ENCODE data around the gene HOXA3. TPM values are rescaled to one million over a fixed set of nuclear protein-coding genes. Genes with fewer than 3 reads are reported as not detected.

The HOXA3 gene
- polyA plus RNA-seq, 1 of the 3 experiments (the other 2 are of a cell fraction): 0.15 TPM

- H3K79me2 ChIP-seq (ENCODE audit: insufficient read depth): no peaks in the 10 kb centered on the region
- no peaks in the 10 kb centered on the region for H3K9me2 ChIP-seq
- no peak overlapping the region for H2AFZ ChIP-seq (ENCODE audit: low read depth)
- H3F3A ChIP-seq (replicated peaks; ENCODE audit: insufficient read depth): peaks cover 5% of the 10 kb centered on the region
- H3K27me3 ChIP-seq (ENCODE audit: insufficient read depth): peaks cover 99% of the 10 kb centered on the region
- DNase-seq: no peak
- POLR2A ChIA-PET: no interaction called here
- H3K9me3 ChIP-seq: no peaks in the 10 kb centered on the region
- H3K36me3 ChIP-seq (replicated peaks in 1 of 2; ENCODE audit: control insufficient read depth in 1 of 2, insufficient read depth in 2 of 2, low read length in 1 of 2): no peaks in the 10 kb centered on the region
- CTCF ChIA-PET: interaction anchor here (2.0 kb wide), 1 partner anchor 9 kb away, joined by 6 read pairs; no protein-coding TSS in a partner anchor
- no peaks in the 10 kb centered on the region; a peak in 1 of 4 replicates for H3K4me1 ChIP-seq (ENCODE audit: control insufficient read depth in 1 of 2, insufficient read depth in 2 of 2, low read depth in 1 of 2, low read length in 1 of 2)
- 14% methylated on average over 28 of the region's 47 CpGs for WGBS (ENCODE audit: low lambda C conversion rate)
- no peak overlapping the region for H3K4me2 ChIP-seq
- no peak overlapping the region for H3K27ac ChIP-seq (ENCODE audit: low read depth in 2 of 2, low read length in 1 of 2)
- H3K9ac ChIP-seq: no peak overlapping the region
- no peak overlapping the region for H3K4me3 ChIP-seq (ENCODE audit: low read depth in 2 of 2, low read length in 1 of 2)
- no peaks in the 10 kb centered on the region for H4K20me1 ChIP-seq (ENCODE audit: insufficient read depth)
- TF ChIP-seq ELF1 (IDR thresholded peaks at IDR 0.05) (no peak), JUND (IDR thresholded peaks at IDR 0.05) (no peak), TEAD4 (IDR thresholded peaks at IDR 0.05; ENCODE audit: borderline replicate concordance, insufficient read depth) (no peak), POLR2AphosphoS5 (IDR thresholded peaks at IDR 0.05; ENCODE audit: low read depth, low read length) (no peak), TAF1 (IDR thresholded peaks at IDR 0.05; ENCODE audit: borderline replicate concordance, low read depth, low read length) (no peak), GATA2 (CRISPR knock-in tag; IDR thresholded peaks at IDR 0.05) (no peak), RFX5 (IDR thresholded peaks at IDR 0.05; ENCODE audit: low read length) (no peak), CTCF (IDR thresholded peaks at IDR 0.05) (no peak), MAX (IDR thresholded peaks at IDR 0.05; ENCODE audit: low read depth) (no peak), MXI1 (IDR thresholded peaks at IDR 0.05; ENCODE audit: low read depth, low read length) (no peak), RCOR1 (IDR thresholded peaks at IDR 0.05; ENCODE audit: low read length) (no peak), FOSL2 (IDR thresholded peaks at IDR 0.05; ENCODE audit: borderline replicate concordance, low read depth) (no peak), NFIC (IDR thresholded peaks at IDR 0.05; ENCODE audit: borderline replicate concordance) (no peak), NRF1 (IDR thresholded peaks at IDR 0.05; ENCODE audit: low read depth, low read length) (no peak), MEF2A (IDR thresholded peaks at IDR 0.05; ENCODE audit: borderline replicate concordance, low read depth) (no peak)
These were observed 44.7 kb downstream of the HOXA3 start for GRCh38 chr7:27107391-27108381.

GRCh38 chr7:27106901-27107240 is 45.5 kb downstream of the HOXA3 start:
- H3F3A ChIP-seq (replicated peaks; ENCODE audit: insufficient read depth): peaks cover 2% of the 10 kb centered on the region
- ChIA-PET POLR2A (no interaction called here), CTCF (interaction anchor here (2.0 kb wide), 1 partner anchor 10 kb away, joined by 6 read pairs; no protein-coding TSS in a partner anchor)
- no peak overlapping the region for H2AFZ ChIP-seq (ENCODE audit: low read depth)
- H3K9ac ChIP-seq: no peak overlapping the region
- no peaks in the 10 kb centered on the region for H3K36me3 ChIP-seq (replicated peaks in 1 of 2; ENCODE audit: control insufficient read depth in 1 of 2, insufficient read depth in 2 of 2, low read length in 1 of 2)
- H3K9me2 ChIP-seq: no peaks in the 10 kb centered on the region
- peaks cover 100% of the 10 kb centered on the region for H3K27me3 ChIP-seq (ENCODE audit: insufficient read depth)
- WGBS (ENCODE audit: low lambda C conversion rate): 14% methylated on average over 14 of the region's 14 CpGs
- H3K4me3 ChIP-seq (ENCODE audit: low read depth in 2 of 2, low read length in 1 of 2): no peak overlapping the region
- H3K9me3 ChIP-seq: no peaks in the 10 kb centered on the region
- H3K27ac ChIP-seq (ENCODE audit: low read depth in 2 of 2, low read length in 1 of 2): no peak overlapping the region
- H3K4me1 ChIP-seq (ENCODE audit: control insufficient read depth in 1 of 2, insufficient read depth in 2 of 2, low read depth in 1 of 2, low read length in 1 of 2): no peaks in the 10 kb centered on the region; a peak in 1 of 4 replicates
- DNase-seq: no peak
- no peaks in the 10 kb centered on the region for H4K20me1 ChIP-seq (ENCODE audit: insufficient read depth)
- peak overlapping the region; percentile 21; the same call in 1 of the 2 replicates for H3K4me2 ChIP-seq
- no peaks in the 10 kb centered on the region for H3K79me2 ChIP-seq (ENCODE audit: insufficient read depth)
- TF ChIP-seq GABPA (IDR thresholded peaks at IDR 0.05; ENCODE audit: low read depth) (no peak), REST (IDR thresholded peaks at IDR 0.05; ENCODE audit: low read depth, low read length) (no peak), FOXJ3 (CRISPR knock-in tag; IDR thresholded peaks at IDR 0.05) (no peak), IRF3 (IDR thresholded peaks at IDR 0.05; ENCODE audit: low read depth, low read length) (no peak), RAD21 (IDR thresholded peaks at IDR 0.05; ENCODE audit: low read length) (no peak), MXI1 (IDR thresholded peaks at IDR 0.05; ENCODE audit: low read depth, low read length) (no peak), POLR2AphosphoS5 (IDR thresholded peaks at IDR 0.05; ENCODE audit: low read depth, low read length) (no peak)
